Dedifferentiated amniotic fluid mesenchymal stem cell (primary cell): ENCODE results near the gene LMCD1.

Experiments used
- DNase-seq: peaks from one replicate; pipeline ENCODE4 v3.0.0-alpha.2; 2016; ENCODE audit errors: extremely low spot score

LMCD1 gene

DNA sequence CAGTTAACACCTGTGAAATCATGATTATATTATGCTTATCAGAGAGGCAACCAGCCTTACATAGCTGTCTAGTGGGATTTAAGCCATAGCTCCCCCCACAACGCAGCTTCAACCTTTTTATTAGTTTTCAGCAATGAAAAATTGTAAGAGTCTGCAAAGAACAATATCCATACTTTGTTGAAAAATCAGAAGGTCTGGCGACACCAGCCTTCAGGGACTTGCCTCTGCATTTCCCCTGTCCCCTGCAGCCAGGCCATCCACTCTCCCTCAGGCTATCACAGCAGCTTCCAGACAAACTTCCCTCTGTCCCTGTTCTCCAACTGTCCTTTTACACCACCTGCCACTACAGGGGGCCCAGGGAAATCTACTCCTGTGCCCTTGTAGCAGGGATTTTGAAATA is 83.0 kb downstream of the LMCD1 start:
- DNase-seq: no peak

DNA sequence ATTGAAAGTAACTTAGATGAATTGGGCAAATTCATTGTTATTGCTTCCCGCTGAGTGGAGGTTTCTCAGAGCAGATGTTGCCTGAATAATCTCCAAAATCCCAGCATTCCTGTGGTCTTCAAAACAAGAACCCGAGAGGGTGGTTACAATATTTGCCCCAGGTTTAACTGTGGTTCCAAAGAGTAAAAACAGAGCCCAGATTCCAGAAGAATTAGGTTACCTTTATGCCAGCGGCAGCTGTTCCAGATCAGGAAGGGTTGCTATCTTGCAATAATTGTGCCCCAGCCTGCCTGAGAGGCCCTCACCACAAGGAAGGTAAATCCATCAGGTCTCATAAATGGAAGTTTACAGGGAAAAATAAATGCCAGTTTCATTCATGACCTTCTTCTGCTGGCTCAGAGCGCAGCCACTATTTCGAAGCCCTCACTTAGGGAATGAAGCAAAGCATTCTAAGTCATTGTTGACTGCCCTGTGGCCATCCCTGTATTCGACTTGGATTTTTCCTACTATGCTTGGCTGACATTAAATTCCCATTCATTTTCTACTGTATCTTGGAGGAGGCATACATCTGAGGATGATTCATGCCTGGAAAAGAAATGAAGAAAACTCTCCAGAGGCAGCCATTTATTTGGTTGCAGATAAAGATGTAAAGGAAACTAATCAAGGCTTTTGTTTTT is 88.4 kb downstream of the LMCD1 start:
- peak; percentile 36 for DNase-seq

DNA sequence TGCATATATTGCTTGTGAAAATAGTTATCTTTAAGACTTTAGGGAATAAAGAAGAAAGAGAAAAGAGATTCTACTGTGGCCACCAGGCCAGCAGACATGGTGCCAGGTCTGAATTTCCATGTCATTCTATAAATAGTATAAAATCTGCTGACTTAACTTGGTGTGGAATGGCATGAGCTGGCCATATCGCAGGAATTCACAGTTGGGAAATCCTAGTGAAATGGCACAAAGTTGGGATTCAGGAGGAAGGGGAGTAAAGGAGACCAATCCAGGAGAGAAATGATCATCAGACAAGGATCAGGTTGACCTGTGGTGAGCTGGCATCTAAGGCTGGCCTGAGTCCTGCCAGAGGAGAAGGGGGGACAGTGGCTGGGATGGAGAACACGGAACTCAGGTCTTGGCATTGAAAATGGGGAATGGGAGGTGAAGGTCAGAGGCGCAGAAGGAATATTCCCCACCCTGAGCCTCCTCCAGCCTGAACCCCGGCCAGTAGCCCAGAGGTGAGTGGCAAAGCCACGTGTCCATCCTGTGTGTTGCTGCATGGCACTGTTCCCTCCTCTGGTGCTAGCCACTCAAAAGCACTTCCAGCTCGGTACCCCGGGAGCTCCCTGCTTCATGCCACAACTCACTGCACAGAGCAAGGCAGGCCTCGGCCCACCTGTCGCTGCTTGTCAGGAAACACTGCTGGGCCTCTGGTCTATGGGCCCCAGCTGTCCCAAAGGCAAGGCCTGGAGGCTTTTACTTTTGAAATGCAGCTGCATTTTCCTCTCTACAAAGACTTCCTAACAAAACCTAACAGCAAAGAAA is 91.6 kb downstream of the LMCD1 start:
- peak; percentile 47 for DNase-seq

DNA sequence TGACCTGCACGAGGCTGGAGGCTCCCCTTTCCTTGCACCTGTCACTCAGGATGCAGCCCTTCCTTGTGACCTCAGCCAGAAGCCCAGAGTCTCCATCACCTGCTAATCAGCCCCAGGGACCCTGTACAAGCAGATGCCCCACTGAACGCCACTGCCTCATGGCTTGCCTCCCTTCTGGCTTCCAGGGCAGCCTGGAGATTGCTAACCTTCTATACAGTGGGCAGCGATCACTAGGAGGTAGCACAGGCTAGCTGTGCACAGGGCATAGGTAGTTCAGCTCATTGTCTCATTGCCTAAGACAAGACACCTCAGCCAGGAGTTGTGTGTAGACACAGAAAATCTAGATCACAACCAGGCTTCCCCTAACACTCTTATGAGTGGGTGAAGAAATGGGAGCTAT is 93.6 kb downstream of the LMCD1 start:
- DNase-seq: no peak

DNA sequence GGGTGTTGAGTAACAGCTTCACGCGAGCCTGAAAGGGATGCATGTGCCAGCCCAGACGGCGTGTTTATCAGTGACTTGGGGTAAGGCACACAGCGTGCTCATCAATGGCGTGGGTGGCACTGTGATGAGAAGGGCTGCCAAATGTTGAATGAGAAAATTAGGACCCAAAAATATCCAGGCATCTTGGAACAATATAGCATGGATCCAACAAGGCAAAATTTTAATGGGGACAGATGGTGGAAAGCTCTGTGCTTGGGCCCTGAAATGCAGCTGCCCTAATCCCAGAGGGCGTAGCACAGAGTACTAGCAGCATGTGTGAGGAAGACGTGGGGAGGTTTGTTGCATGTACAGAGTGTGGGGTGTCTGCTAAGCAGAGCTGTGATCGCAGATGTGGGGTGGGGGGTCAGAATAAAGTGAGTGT is 94.1 kb downstream of the LMCD1 start:
- DNase-seq: no peak

DNA sequence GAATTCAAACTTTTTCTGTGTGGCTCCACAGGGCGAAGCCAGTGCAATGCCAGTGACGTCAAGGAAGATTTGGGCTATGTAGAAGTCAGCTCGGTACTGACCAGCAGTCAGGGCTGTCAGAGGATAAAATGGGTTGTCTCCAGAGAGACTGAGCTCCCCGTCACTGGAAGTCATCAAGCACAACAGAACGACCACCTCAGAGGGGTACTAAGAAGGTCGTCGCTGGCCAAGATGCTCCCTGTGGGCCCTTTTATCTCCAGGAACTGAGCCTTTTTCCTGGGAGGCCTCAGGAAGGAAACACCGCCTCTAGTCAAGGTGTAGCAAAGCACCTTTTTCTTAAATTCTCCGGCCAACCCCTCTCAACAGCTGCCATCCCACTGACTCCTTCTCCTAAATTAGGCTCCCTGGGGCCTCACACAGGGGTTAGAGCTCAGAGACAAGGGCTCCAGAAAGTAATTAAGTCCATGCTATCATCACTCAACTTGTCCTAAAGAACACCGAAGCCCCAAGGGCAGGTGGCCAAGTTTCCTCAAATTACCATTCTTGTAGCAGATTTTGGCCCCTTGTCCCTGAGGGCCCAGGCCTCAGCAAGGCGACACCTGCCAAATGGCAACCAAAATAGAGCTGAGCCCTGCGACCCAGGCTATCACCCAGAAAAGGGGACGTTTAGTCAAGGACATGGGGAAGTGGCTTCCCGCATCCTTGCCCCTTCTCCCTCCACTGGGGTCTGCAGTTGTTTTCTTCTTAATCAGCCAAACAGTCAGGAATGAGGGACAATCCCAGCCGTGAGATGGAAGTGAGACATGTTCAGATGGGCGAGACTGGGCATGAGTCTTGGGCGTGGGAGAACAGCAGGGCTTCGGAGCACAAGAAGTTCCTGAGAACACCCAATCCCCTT is 94.9 kb downstream of the LMCD1 start:
- no peak for DNase-seq

GRCh38 chr3:8597219-8597853 is 95.7 kb downstream of the LMCD1 start:
- no peak for DNase-seq

DNA sequence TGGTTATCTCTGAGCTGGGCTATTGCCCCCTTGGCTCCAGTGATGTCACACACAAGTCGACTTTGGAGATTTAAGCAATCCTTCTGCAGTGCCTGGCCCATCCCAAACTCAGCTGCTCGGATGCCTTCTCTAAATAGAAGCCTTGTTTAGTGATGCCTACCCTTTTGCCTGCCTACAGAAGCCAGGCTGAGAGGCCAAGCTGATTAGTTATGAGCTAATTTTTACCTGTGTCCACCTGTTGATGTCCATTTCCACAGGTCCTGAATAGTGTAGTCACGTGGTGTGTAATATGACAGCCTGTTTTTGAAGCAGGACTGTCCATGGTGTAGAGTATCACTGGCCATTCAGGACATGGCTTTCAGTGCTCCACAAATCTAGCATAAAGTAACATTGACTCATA is 97.5 kb downstream of the LMCD1 start:
- DNase-seq: no peak

GRCh38 chr3:8600457-8600856 is 98.8 kb downstream of the LMCD1 start:
- no peak for DNase-seq

DNA sequence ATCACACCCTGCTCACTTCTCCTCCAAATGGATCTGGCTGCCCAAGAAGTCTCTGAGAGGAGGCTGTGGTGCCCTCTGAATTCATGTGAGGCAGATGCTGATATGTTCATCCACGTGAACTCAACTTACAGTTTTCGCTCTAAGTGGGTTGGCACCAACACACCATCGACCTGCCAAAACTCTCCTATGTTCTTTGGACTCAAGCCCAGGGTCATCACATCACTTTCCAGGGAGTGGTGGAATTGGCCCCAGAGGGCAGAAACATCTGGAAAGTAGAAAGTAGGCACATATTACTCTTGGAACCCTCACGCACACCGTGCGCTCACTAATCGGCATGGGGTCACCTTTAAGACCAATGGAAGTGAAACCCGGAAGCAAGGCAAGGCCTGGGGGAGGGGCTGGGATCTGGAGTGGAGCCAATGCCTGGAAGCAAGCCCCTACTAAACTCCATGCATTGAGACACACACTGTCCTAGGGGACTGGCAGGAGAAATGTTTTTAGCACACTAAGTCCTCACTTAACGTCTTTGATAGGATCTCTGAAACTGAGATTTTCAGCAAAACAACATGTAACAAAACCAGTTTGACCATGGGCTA is 101.6 kb downstream of the LMCD1 start:
- no peak for DNase-seq

DNA sequence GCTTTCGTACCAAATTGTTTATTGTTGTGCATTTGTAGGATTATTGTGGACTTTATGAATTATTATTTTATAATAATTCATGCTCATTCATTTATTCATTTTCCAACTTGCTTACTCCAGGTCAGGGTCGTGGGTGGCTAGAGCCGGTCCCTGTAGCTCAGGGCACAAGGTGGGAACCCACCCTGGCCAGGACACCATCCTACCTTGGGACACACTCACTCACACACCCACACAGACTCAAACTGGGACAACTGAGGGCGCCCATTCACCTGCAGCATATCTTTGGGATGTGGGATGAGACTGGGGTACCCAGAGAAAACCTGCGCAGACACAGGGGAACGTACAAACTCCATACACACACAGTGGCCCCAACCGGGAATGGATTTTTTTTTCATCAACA is 102.4 kb downstream of the LMCD1 start:
- no peak for DNase-seq

DNA sequence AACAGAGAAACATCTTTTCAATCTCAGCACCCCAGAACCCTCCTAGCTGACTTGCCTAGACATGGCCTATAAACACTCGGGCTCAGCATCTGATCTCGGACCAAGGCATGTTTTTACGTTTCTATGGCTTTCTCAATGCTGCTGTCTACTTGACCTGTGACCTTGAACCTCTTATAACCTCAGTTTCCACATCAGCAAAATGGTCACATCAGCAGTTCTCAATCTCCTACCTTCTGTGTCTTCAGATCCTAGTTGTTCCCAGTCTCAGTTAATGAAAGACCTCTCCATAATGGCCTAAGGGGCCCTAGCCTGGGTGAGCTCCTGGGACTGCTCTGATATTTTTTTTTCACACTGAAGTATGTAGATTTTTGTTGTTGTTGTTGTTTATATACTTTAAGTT is 103.4 kb downstream of the LMCD1 start:
- DNase-seq: no peak

- DNase-seq: no peak
Measured at GRCh38 chr3:8606701-8607231, 105.1 kb downstream of the LMCD1 start.

DNA sequence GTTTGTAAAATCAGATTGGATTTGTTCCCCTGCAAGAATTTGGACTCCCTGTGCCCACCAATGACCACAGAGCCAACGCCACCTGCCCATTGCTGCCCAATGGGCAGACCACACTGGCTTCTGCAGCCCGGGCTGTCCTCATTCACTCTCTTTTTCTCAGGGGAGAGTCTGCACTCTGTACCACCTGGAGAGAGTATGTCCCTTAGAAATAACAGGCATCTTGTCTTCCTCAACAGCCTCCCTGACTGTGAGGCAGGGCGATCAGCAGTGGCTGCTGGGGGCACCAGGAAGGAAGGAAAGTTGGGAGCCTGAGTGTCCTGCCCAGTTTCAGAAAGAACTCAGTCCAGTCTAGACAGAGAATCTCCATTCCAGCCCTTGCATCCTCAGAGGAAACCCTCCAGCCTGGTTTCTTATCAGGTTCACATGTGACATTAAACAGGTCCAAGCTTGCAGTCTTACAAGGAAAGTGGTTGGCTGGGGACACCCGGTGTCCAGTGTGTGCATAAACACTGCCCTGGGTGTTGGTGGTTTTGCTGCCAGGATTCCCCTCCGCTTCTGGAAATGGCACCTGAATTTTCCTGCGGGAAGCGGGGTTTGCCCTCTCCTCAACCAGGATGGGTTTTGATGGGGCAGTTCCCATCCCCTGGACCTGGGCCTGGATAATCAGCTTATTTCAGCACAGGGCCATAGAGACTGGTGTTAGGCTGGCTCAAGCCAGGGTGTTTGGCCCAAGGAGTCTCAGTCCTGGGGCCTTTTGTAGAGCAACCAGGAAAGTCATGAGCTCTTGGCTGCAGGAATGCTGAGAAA is 105.8 kb downstream of the LMCD1 start:
- peak; percentile 71 for DNase-seq

- no peak for DNase-seq
Measured at GRCh38 chr3:8608041-8608790, 106.6 kb downstream of the LMCD1 start.

DNA sequence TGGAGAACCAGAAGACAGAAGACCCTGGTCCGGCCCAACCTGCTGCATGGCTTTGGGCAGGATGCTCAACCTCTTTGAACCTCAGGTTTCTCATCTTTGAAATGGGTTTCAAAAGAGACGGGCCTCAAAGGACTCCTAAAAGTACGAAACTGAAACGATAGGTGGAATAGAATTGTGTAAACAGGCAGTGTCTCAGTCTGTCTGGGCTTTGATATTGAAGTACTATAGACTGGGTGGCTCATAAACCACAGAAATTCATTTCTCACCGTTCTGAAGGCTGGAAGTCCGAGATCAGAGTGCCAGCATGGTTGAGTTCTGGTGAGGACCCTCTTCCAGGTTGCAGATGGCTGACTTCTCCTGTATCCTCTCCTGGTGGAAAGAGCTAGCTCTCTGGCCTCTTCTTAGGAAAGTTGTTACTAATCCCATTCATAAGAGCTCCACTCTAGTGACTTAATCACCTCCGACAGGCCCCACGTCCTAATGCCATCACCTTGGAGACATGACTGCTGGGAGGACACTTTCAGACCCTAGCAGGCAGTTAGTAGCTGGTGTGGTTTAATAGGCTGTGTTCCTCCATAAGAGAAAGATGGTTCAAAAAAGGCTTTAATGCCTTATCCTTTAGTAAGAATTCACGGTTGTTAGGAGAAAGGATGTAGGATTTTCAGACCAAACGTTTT is 107.3 kb downstream of the LMCD1 start:
- no peak for DNase-seq

DNA sequence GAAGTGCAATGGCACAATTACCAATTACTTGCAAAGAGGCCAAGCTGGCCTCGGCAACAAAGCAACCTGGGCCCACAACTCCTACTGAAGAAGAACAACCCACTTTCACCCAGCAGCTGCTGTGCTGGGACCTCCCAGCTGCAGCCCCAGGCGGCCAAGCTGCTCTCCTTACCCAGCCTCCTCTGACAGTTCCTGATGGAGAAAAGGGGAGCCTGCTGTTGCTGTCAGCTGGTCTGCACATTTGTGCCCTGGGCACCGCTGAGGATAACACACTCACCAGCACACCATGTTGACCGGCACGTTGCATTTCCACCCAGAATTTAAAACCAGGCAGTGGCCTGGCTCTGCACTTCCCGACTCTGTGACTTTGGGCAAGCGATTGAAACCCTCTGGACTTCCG is 109.3 kb downstream of the LMCD1 start:
- DNase-seq: no peak

GRCh38 chr3:8617921-8618320 is 116.3 kb downstream of the LMCD1 start:
- DNase-seq: no peak

DNA sequence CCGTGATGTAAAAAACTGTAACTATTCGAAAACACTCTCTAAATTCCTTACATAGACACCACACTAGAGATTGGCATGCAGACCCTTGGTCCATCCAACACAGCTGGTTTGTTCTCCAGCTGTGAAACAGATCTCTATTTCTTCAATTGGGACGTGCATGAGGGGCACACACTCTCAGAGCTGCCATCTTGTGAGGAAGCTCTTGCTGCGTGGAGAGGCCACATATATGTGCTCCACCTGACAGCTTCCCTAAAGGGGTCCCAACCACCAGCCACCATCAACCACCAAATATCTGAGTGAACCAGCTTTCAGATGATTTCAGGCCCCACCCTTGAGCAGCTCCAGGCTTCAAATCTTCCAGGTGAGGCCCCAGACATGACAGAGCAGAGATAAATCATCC is 117.3 kb downstream of the LMCD1 start:
- DNase-seq: no peak
